Keratinocyte (primary cell): Measurements from ENCODE around the gene AKAP6. TPM values are rescaled to one million over a fixed set of nuclear protein-coding genes. Genes with fewer than 3 reads are reported as not detected.

ENCODE experiments used
- DNase-seq: peaks from one replicate; pipeline ENCODE4 v3.0.0-alpha.2; 2011; ENCODE audit warnings: low read depth, missing footprints, low spot score
- FAIRE-seq: peaks from 2 replicates; lab custom pipeline; 2011; peaks lifted over from hg19 to GRCh38; lab: Jason Lieb, UNC
- H2AFZ ChIP-seq: 2 replicates; pipeline ENCODE4 v1.6.0; 2012; ENCODE audit warnings: low read length, control low read depth, inconsistent platforms; ENCODE audit not compliant: control insufficient read depth
- H3K27ac ChIP-seq: 2 replicates; pipeline ENCODE4 v1.5.1; 2011; ENCODE audit warnings: low read length; ENCODE audit not compliant: control insufficient read depth, insufficient read depth
- H3K27me3 ChIP-seq: 3 replicates; pipeline ENCODE4 v1.6.0; 2011; ENCODE audit warnings: low read length; ENCODE audit not compliant: control insufficient read depth, insufficient read depth; ENCODE audit errors: extremely low read depth
- H3K36me3 ChIP-seq, 2 experiments: 2 replicates in 1 of 2; 3 replicates in 1 of 2; pipeline ENCODE4 v1.5.1; 2011; ENCODE audit warnings: low read length in 2 of 2, mild to moderate bottlenecking in 1 of 2; ENCODE audit not compliant: control insufficient read depth in 2 of 2, insufficient read depth in 2 of 2; ENCODE audit errors: extremely low read depth in 1 of 2
- H3K4me1 ChIP-seq: 3 replicates; pipeline ENCODE4 v1.5.1; 2011; ENCODE audit warnings: low read length; ENCODE audit not compliant: control insufficient read depth, insufficient read depth; ENCODE audit errors: extremely low read depth
- H3K4me2 ChIP-seq: 3 replicates; pipeline ENCODE4 v1.6.0; 2011; ENCODE audit warnings: low read depth, low read length; ENCODE audit not compliant: control insufficient read depth, insufficient read depth; ENCODE audit errors: extremely low read depth
- H3K4me3 ChIP-seq, 3 experiments: fragments of 200-600 bp in 1 of 3; sonication (generic) in 1 of 3; 2 replicates in 2 of 3; 3 replicates in 1 of 3; pipeline ENCODE4 v1.5.1; 2011 to 2016; ENCODE audit warnings: low read length in 3 of 3, mild to moderate bottlenecking in 3 of 3, control low read depth in 2 of 3, inconsistent platforms in 1 of 3, low read depth in 1 of 3, mixed read lengths in 1 of 3, mixed run types in 1 of 3, moderate library complexity in 1 of 3; ENCODE audit not compliant: control insufficient read depth in 2 of 3, insufficient read depth in 2 of 3; ENCODE audit errors: extremely low read depth in 1 of 3
- H3K79me2 ChIP-seq: 2 replicates; pipeline ENCODE4 v1.6.0; 2012; ENCODE audit warnings: low read length; ENCODE audit not compliant: control insufficient read depth, insufficient read depth
- H3K9ac ChIP-seq: 3 replicates; pipeline ENCODE4 v1.6.0; 2011; ENCODE audit warnings: low read length; ENCODE audit not compliant: control insufficient read depth, insufficient read depth; ENCODE audit errors: extremely low read depth
- H3K9me1 ChIP-seq: 3 replicates; pipeline ENCODE4 v1.6.0; 2011; ENCODE audit warnings: low read length; ENCODE audit not compliant: control insufficient read depth, insufficient read depth; ENCODE audit errors: extremely low read depth
- H3K9me3 ChIP-seq: 2 replicates; pipeline ENCODE4 v1.5.1; 2012; ENCODE audit warnings: low read depth, low read length; ENCODE audit not compliant: control insufficient read depth
- H4K20me1 ChIP-seq: 3 replicates; pipeline ENCODE4 v1.6.0; 2011; ENCODE audit warnings: low read length; ENCODE audit not compliant: control insufficient read depth, insufficient read depth; ENCODE audit errors: extremely low read depth
- CTCF ChIP-seq, 3 experiments: IDR thresholded peaks in 1 of 3; conservative IDR thresholded peaks in 1 of 3; optimal IDR thresholded peaks in 1 of 3; 2 replicates in 2 of 3; 3 replicates in 1 of 3; pipeline versions ENCODE3 to v1.5.1; 2011; ENCODE audit warnings: low read length in 3 of 3, mild to moderate bottlenecking in 3 of 3, moderate library complexity in 2 of 3, control low read depth in 1 of 3, inconsistent platforms in 1 of 3; ENCODE audit not compliant: insufficient read depth in 2 of 3; ENCODE audit errors: extremely low read depth in 1 of 3
- EZH2 ChIP-seq: IDR thresholded peaks from one replicate; pipeline ENCODE4 v1.6.1; 2012; ENCODE audit warnings: inconsistent platforms, mild to moderate bottlenecking, low read length, moderate library complexity
- dilution Hi-C: fragments of 300-500 bp; cut with MboI; formaldehyde crosslinking; loops from one replicate; pipeline ENCODE4 v1.7.0; 2020; ENCODE audit warnings: low sequenced_read_pairs; ENCODE audit not compliant: extremely low pct_ligation_motif_present
- polyA plus RNA-seq, 5 experiments: library from polyadenylated mRNA; depleted of rRNA in 3 of 5; stranded (reverse) in 3 of 5; stranded (forward) in 1 of 5; unstranded in 1 of 5; fragments of >200 nt; gene quantifications; 1 replicate in 1 of 5; 2 replicates in 3 of 5; 3 replicates in 1 of 5; pipeline versions ENCODE4 v1.2.1 to v1.2.3, GENCODE V29; 2011 to 2012; ENCODE audit warnings: missing spikeins in 2 of 5, low read depth in 1 of 5, low replicate concordance in 1 of 5

The AKAP6 gene
- polyA plus RNA-seq, 1 donor (not counting 4 experiments of a cell fraction or from before 2014, with no cell fraction given) = 2.0 TPM

GRCh38 chr14:32846821-32847365, 517.8 kb downstream of the AKAP6 start:
- Histone ChIP-seq H2AFZ (no peak overlapping the region), H4K20me1 (no peaks in the 10 kb centered on the region), H3K79me2 (no peaks in the 10 kb centered on the region), H3K4me2 (no peak overlapping the region), H3K36me3 (no peaks in the 10 kb centered on the region), H3K9ac (no peak overlapping the region), H3K4me1 (no peaks in the 10 kb centered on the region), H3K4me3 (no peak overlapping the region), H3K27me3 (no peaks in the 10 kb centered on the region), H3K9me1 (no peaks in the 10 kb centered on the region), H3K9me3 (no peaks in the 10 kb centered on the region), H3K27ac (no peak overlapping the region)
- FAIRE-seq = no peak
- dilution Hi-C loops = no loop called here
- no peak for DNase-seq
- no peak for TF ChIP-seq CTCF (optimal IDR thresholded peaks at IDR 0.05 in 1 of 3, IDR thresholded peaks at IDR 0.05 in 1 of 3, conservative IDR thresholded peaks at IDR 0.05 in 1 of 3; ENCODE audit: extremely low read depth in 1 of 3, insufficient read depth in 2 of 3, low read length in 3 of 3)
- TF ChIP-seq EZH2 = no peak

GRCh38 chr14:32847867-32848266, 518.8 kb downstream of the AKAP6 start:
- H3K27ac ChIP-seq = no peak overlapping the region
- no peaks in the 10 kb centered on the region for H3K36me3 ChIP-seq
- no peak overlapping the region for H3K4me3 ChIP-seq
- no peak overlapping the region for H3K9ac ChIP-seq
- H2AFZ ChIP-seq = no peak overlapping the region
- no peaks in the 10 kb centered on the region for H3K9me3 ChIP-seq
- H3K27me3 ChIP-seq = no peaks in the 10 kb centered on the region
- no peaks in the 10 kb centered on the region for H3K79me2 ChIP-seq
- TF ChIP-seq CTCF (optimal IDR thresholded peaks at IDR 0.05 in 1 of 3, IDR thresholded peaks at IDR 0.05 in 1 of 3, conservative IDR thresholded peaks at IDR 0.05 in 1 of 3; ENCODE audit: extremely low read depth in 1 of 3, insufficient read depth in 2 of 3, low read length in 3 of 3) (no peak), EZH2 (no peak)
- H4K20me1 ChIP-seq = no peaks in the 10 kb centered on the region
- DNase-seq (no peak), FAIRE-seq (no peak)
- dilution Hi-C loops = no loop called here
- no peaks in the 10 kb centered on the region for H3K4me1 ChIP-seq
- H3K9me1 ChIP-seq = no peaks in the 10 kb centered on the region
- H3K4me2 ChIP-seq = no peak overlapping the region
